GM21360 (cell line): ENCODE data around the gene KIF26B.

Experiments used
- ATAC-seq: cut with Tn5 transposase; IDR thresholded peaks from one replicate; pipeline ENCODE4 v1.9.1; 2021; ENCODE audit warnings: mild to moderate bottlenecking, moderate library complexity; ENCODE audit not compliant: unreplicated experiment

The KIF26B gene

GRCh38 chr1:245544236-245544635 is 389.5 kb downstream of the KIF26B start:
- ATAC-seq: no peak

GRCh38 chr1:245546875-245547274 is 392.1 kb downstream of the KIF26B start:
- ATAC-seq: no peak

GRCh38 chr1:245549996-245550719 is 395.4 kb downstream of the KIF26B start:
- ATAC-seq: no peak

- no peak for ATAC-seq
Measured at GRCh38 chr1:245550720-245551043, 395.9 kb downstream of the KIF26B start.

- no peak for ATAC-seq
Measured at GRCh38 chr1:245551536-245551935, 396.8 kb downstream of the KIF26B start.

- ATAC-seq: no peak
Measured at GRCh38 chr1:245552331-245552730, 397.5 kb downstream of the KIF26B start.

- ATAC-seq: no peak
Measured at GRCh38 chr1:245556057-245556456, 401.3 kb downstream of the KIF26B start.

GRCh38 chr1:245558069-245558468 is 403.3 kb downstream of the KIF26B start:
- ATAC-seq: no peak

- no peak for ATAC-seq
Measured at GRCh38 chr1:245560316-245560859, 405.6 kb downstream of the KIF26B start.

- no peak for ATAC-seq
Measured at GRCh38 chr1:245561665-245562234, 407.0 kb downstream of the KIF26B start.

GRCh38 chr1:245566134-245566533 is 411.3 kb downstream of the KIF26B start:
- ATAC-seq: no peak

- no peak for ATAC-seq
Measured at GRCh38 chr1:245566952-245567351, 412.2 kb downstream of the KIF26B start.

GRCh38 chr1:245571815-245572294 is 417.1 kb downstream of the KIF26B start:
- ATAC-seq: no peak

- no peak for ATAC-seq
Measured at GRCh38 chr1:245572709-245573108, 417.9 kb downstream of the KIF26B start.

GRCh38 chr1:245575710-245576109 is 420.9 kb downstream of the KIF26B start:
- ATAC-seq: no peak

GRCh38 chr1:245576323-245576722 is 421.5 kb downstream of the KIF26B start:
- no peak for ATAC-seq

- ATAC-seq: no peak
Measured at GRCh38 chr1:245577191-245578157, 422.7 kb downstream of the KIF26B start.

- ATAC-seq: no peak
Measured at GRCh38 chr1:245578308-245578707, 423.5 kb downstream of the KIF26B start.

GRCh38 chr1:245578771-245579170 is 424.0 kb downstream of the KIF26B start:
- no peak for ATAC-seq

GRCh38 chr1:245579881-245580280 is 425.1 kb downstream of the KIF26B start:
- no peak for ATAC-seq

- ATAC-seq: no peak
Measured at GRCh38 chr1:245580651-245581050, 425.9 kb downstream of the KIF26B start.
